Activated T-cell treated with anti-CD3 and anti-CD28 coated beads, Interleukin-2, amount 50 U/mL, for 72 hours (primary cell): Measurements from ENCODE around the gene CILP. TPM values are rescaled to one million over a fixed set of nuclear protein-coding genes. Genes with fewer than 3 reads are reported as not detected.

Source experiments
- ATAC-seq, 2 donors: fragments of 150-1000 bp; cut with Tn5 transposase; replicated peaks in 1 of 2; 2 replicates each; pipeline ENCODE4 v1.10.0; 2021; ENCODE audit warnings: moderate library complexity in 2 of 2, mild to moderate bottlenecking in 1 of 2
- DNase-seq, 2 donors: peaks; one replicate each; pipeline ENCODE4 v3.0.0; 2021 to 2022; ENCODE audit warnings: mixed read lengths in 1 of 2
- H3K27ac Mint-ChIP-seq: one replicate; pipeline ENCODE4 v1.8.0; 2022; ENCODE audit warnings: mild to moderate bottlenecking, moderate library complexity, mixed read lengths
- H3K27me3 Mint-ChIP-seq: one replicate; pipeline ENCODE4 v1.8.0; 2022; ENCODE audit warnings: low read depth, mixed read lengths
- H3K36me3 Mint-ChIP-seq, 2 donors: one replicate each; pipeline ENCODE4 v1.8.0; 2022; ENCODE audit warnings: mixed read lengths in 2 of 2, mild to moderate bottlenecking in 1 of 2; ENCODE audit not compliant: insufficient read depth in 2 of 2
- H3K4me1 Mint-ChIP-seq: one replicate; pipeline ENCODE4 v1.8.0; 2022; ENCODE audit warnings: low read depth, mixed read lengths
- H3K4me3 Mint-ChIP-seq, 2 donors: one replicate each; pipeline ENCODE4 v1.8.0; 2022; ENCODE audit warnings: mild to moderate bottlenecking in 2 of 2, mixed read lengths in 2 of 2, moderate library complexity in 2 of 2
- H3K9me3 Mint-ChIP-seq, 2 donors: one replicate each; pipeline ENCODE4 v1.8.0; 2022; ENCODE audit warnings: mixed read lengths in 2 of 2
- total RNA-seq, 2 donors: library from RNA; stranded (reverse); gene quantifications; one replicate each; pipeline ENCODE4 v1.2.3, GENCODE V29; 2022

CILP gene
- total RNA-seq, 2 donors from 2014 or later = 0.05 TPM; not detected in 1

DNA sequence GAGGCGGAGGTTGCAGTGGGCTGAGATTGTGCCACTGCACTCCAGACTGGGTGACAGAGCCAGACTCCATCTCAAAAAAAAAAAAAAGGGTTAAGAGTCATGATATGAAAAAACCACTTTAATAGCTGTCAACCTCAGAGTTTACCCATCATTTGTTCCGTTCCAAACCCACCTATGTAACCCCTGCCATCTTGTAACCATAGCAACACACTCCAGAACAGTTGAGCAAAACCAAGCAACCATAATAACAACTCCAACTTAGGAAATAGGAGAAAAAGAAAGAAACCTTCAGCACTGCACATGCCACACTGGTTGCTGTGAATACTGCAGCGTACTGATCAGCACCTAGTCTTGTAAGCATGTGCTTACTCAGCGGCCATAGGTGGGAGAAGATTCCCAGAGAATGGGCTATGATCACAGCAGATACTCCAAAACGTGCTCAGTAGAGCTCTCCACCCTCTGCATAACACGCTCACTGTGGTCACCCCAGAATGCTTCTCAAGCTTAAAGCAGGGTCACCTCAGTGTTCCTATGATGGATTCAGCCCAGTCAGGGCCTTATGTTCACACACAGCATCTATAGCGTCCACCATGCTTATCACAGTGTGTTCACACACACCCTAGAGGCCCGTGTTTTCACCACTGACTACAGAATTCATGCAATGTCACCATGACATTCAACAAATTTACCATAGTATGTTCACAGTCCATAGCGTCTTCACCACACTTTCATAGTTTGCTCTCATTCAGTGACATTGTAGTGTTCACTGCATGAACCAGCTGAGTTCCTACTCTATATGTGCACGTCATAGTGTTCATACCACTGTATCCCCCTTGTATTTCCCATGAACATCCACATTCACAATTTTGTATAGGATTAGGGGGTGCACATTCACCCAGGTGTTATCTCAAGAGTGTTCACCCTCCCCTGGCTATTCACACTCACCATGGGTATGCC, 6.5 kb upstream of the CILP start:
- DNase-seq = no peak

DNA sequence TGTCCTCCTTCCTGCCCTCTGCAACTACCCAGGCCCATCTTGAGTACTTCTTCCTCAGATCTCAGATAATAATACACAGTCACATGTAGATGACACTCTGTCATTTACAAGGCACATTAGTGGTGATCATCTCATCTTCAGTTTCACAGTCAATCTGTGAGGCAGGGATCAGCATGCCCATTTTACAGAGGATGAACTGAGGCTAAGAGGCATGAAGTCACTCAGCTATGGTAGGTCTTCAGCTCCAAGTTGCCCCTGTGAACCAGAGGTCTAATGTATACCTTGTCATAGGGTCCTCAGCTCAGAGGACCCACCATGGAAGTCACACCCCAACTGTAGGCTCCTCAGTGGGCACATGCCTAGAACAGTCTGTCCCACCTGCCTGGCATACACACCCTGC, 4.2 kb upstream of the CILP start:
- H3K9me3 Mint-ChIP-seq = no peaks in the 10 kb centered on the region
- no peak for ATAC-seq
- no peak overlapping the region for H3K27ac Mint-ChIP-seq
- H3K4me1 Mint-ChIP-seq = peaks cover 26% of the 10 kb centered on the region
- no peaks in the 10 kb centered on the region for H3K27me3 Mint-ChIP-seq
- no peak for DNase-seq
- no peak overlapping the region for H3K4me3 Mint-ChIP-seq
- H3K36me3 Mint-ChIP-seq = no peaks in the 10 kb centered on the region

More for the DNA sequence above, 6.5 kb upstream of the CILP start:
- no peak overlapping the region for H3K4me3 Mint-ChIP-seq
- H3K4me1 Mint-ChIP-seq = peaks cover 21% of the 10 kb centered on the region
- ATAC-seq = peak; percentile 32 to 41
- H3K27me3 Mint-ChIP-seq = no peaks in the 10 kb centered on the region
- H3K27ac Mint-ChIP-seq = no peak overlapping the region
- H3K36me3 Mint-ChIP-seq = no peaks in the 10 kb centered on the region
- H3K9me3 Mint-ChIP-seq = no peaks in the 10 kb centered on the region

GRCh38 chr15:65214010-65214409, 2.7 kb upstream of the CILP start:
- Mint-ChIP-seq H3K9me3 (no peaks in the 10 kb centered on the region), H3K27me3 (no peaks in the 10 kb centered on the region), H3K36me3 (no peaks in the 10 kb centered on the region), H3K27ac (no peak overlapping the region), H3K4me1 (peaks cover 19% of the 10 kb centered on the region), H3K4me3 (no peak overlapping the region)
- no peak for DNase-seq
- ATAC-seq = no peak

GRCh38 chr15:65213241-65213640, 2.0 kb upstream of the CILP start:
- Mint-ChIP-seq H3K4me3 (no peak overlapping the region), H3K36me3 (no peaks in the 10 kb centered on the region), H3K4me1 (peaks cover 13% of the 10 kb centered on the region), H3K27me3 (no peaks in the 10 kb centered on the region), H3K27ac (no peak overlapping the region), H3K9me3 (no peaks in the 10 kb centered on the region)
- no peak for DNase-seq
- ATAC-seq = no peak

GRCh38 chr15:65212097-65212496, 824 bp upstream of the CILP start:
- Mint-ChIP-seq H3K36me3 (no peaks in the 10 kb centered on the region), H3K4me1 (peaks cover 5% of the 10 kb centered on the region), H3K4me3 (no peak overlapping the region), H3K9me3 (no peaks in the 10 kb centered on the region), H3K27ac (no peak overlapping the region), H3K27me3 (no peaks in the 10 kb centered on the region)
- peak; percentile 80 to 84 for ATAC-seq
- DNase-seq = peak; percentile 56 to 68

DNA sequence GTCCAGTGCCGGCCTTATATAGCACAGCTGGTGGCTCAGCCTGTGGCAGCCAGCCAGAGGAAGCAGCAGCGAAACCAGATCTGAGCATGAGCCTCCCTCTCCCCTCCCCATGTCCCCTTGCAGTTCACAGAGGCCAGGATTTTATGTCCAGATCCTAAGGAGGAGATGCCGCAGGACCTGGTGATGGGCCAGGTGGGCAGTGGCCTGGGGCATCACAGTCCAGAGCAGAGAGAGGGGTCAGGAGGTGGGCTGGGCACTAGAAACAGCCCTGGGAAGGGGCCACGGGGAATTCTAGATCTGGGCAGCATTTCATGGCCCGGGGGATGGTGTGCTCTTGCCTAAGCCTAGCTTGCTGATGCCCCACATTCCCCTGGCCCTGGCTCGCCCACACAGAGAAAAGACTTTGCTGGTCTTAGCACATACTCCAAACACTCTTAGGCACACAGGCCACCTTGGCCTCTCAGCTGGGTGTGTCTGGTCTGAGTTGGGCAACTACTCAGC, 259 bp upstream of the CILP start:
- no peak for DNase-seq
- Mint-ChIP-seq H3K9me3 (no peaks in the 10 kb centered on the region), H3K27ac (no peak overlapping the region), H3K27me3 (no peaks in the 10 kb centered on the region), H3K4me1 (peaks cover 5% of the 10 kb centered on the region), H3K4me3 (no peak overlapping the region), H3K36me3 (no peaks in the 10 kb centered on the region)
- ATAC-seq = no peak

DNA sequence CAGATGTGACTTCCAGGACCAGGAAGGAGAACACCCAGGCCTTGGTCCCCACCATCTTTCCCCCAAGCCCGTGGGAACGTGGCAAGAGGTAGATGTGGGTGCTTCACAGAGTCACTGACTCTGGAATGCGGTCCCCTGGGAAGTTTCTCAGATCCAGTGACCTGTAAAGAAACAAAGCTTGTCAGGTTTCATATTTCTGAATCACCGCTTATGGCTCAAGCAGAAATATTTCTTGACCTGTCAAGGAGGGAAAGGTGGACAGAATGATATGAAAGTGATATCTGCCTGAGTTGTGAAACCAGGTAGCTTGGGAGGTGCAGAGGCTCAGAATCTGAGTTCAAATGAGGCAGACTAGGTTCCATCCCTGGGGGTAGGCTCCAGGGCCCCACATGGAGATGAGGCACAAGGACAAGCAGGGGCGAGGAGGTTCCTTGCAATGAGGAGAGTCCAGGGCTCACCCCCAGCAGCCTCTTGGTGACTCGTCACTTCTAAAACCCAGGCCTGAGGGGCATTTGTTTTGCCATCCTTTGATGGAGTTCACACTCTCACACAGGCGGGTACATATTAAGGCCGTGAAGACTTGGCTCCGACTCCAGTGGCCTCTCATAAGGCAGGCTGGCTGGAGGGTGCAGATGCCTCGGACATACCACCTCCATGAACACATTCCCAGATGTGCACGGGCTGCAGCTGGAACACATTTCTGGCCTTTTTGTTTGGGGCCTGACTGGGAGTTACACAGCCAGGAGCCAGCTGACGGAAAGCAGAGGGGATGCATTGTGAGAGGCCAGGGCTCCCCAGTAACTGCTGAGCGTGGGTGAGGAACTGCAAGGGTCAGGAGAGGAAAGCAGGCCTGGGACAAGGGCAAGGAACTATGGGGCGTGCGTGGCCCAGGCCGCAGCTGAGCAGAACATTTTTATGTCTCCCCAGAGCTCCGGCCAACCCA, 1.3 kb downstream of the CILP start:
- no peaks in the 10 kb centered on the region for H3K36me3 Mint-ChIP-seq

GRCh38 chr15:65208647-65209046, 2.6 kb downstream of the CILP start:
- H3K27me3 Mint-ChIP-seq = no peaks in the 10 kb centered on the region
- H3K4me1 Mint-ChIP-seq = peaks cover 5% of the 10 kb centered on the region
- no peak for DNase-seq
- no peak overlapping the region for H3K4me3 Mint-ChIP-seq
- no peak for ATAC-seq
- H3K9me3 Mint-ChIP-seq = no peaks in the 10 kb centered on the region
- no peak overlapping the region for H3K27ac Mint-ChIP-seq
- H3K36me3 Mint-ChIP-seq = no peaks in the 10 kb centered on the region

More for the DNA sequence above, 1.3 kb downstream of the CILP start:
- Mint-ChIP-seq H3K27me3 (no peaks in the 10 kb centered on the region), H3K27ac (no peak overlapping the region), H3K9me3 (no peaks in the 10 kb centered on the region), H3K4me3 (no peak overlapping the region), H3K4me1 (peaks cover 5% of the 10 kb centered on the region)
- ATAC-seq (no peak), DNase-seq (no peak)

GRCh38 chr15:65207280-65207840, 3.9 kb downstream of the CILP start:
- DNase-seq (no peak), ATAC-seq (no peak)
- no peaks in the 10 kb centered on the region for H3K36me3 Mint-ChIP-seq
- peaks cover 5% of the 10 kb centered on the region for H3K4me1 Mint-ChIP-seq
- no peaks in the 10 kb centered on the region for H3K27me3 Mint-ChIP-seq
- no peak overlapping the region for H3K4me3 Mint-ChIP-seq
- no peak overlapping the region for H3K27ac Mint-ChIP-seq
- H3K9me3 Mint-ChIP-seq = no peaks in the 10 kb centered on the region

- no peaks in the 10 kb centered on the region for H3K36me3 Mint-ChIP-seq
- H3K27me3 Mint-ChIP-seq = no peaks in the 10 kb centered on the region
- no peak for ATAC-seq
- no peak overlapping the region for H3K4me3 Mint-ChIP-seq
- no peaks in the 10 kb centered on the region for H3K4me1 Mint-ChIP-seq
- H3K9me3 Mint-ChIP-seq = no peaks in the 10 kb centered on the region
- DNase-seq = no peak
- H3K27ac Mint-ChIP-seq = no peak overlapping the region
Observed at GRCh38 chr15:65206750-65207149, 4.5 kb downstream of the CILP start.

- Mint-ChIP-seq H3K4me1 (no peaks in the 10 kb centered on the region), H3K9me3 (no peaks in the 10 kb centered on the region), H3K27me3 (no peaks in the 10 kb centered on the region), H3K36me3 (no peaks in the 10 kb centered on the region), H3K4me3 (no peak overlapping the region), H3K27ac (no peak overlapping the region)
- ATAC-seq = no peak
- no peak for DNase-seq
Observed at GRCh38 chr15:65204931-65205660, 6.2 kb downstream of the CILP start.

DNA sequence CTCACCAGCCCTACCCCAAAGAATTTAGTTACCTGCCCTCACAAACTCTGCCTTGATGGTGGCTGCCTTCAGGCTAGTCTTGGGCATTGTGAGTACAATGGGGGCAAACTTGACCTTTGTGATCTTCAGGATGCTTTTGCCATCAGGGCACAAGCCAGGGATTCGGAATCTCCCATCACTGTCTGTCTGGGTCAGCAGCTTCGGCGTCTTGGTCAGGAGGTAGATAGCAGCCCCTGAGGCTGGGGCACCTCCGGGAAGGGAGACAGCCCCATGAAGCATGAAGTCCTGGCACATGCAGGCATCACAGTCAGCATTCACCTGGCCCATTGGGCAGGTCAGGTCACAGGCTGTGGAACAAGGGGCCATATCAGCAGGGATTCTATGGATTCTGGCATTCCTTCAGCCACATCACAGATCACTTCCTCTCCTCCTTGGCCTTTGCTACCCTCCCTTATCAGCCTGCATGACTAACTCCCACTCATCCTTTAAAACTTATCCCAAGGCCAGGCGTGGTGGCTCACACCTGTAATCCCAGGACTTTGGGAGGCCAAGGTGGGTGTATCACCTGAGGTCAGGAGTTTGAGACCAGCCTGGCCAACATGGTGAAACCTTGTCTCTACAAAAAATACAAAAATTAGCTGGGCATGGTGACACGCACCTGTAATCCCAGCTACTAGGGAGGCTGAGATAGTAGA, 6.9 kb downstream of the CILP start:
- Mint-ChIP-seq H3K27ac (no peak overlapping the region), H3K4me3 (no peak overlapping the region), H3K4me1 (no peaks in the 10 kb centered on the region), H3K27me3 (no peaks in the 10 kb centered on the region), H3K36me3 (no peaks in the 10 kb centered on the region), H3K9me3 (no peaks in the 10 kb centered on the region)
- no peak for ATAC-seq
- no peak for DNase-seq
